Thoracic aorta (tissue), 2 donors: Measurements from ENCODE around the gene SETBP1. TPM values are rescaled to one million over a fixed set of nuclear protein-coding genes. Genes with fewer than 3 reads are reported as not detected.

Experiments used
- ATAC-seq: fragments of 150-250 bp; one replicate; pipeline ENCODE4 v1.8.0; 2017; ENCODE audit warnings: low read depth; ENCODE audit not compliant: insufficient number of reproducible peaks, low FRiP score
- DNase-seq: peaks from one replicate; pipeline ENCODE4 v3.0.0-alpha.2; 2020; ENCODE audit warnings: low spot score
- H3K27ac ChIP-seq, 2 donors: fragments of 200-600 bp; sonication (generic); 1 replicate in 1 of 2; 2 replicates in 1 of 2; pipeline ENCODE4 v1.5.1; 2016; ENCODE audit warnings: mild to moderate bottlenecking in 2 of 2, moderate library complexity in 2 of 2
- H3K27me3 ChIP-seq: fragments of 200-600 bp; sonication (generic); replicated peaks from 2 replicates; pipeline ENCODE4 v1.6.0; 2016; ENCODE audit warnings: mild to moderate bottlenecking; ENCODE audit not compliant: insufficient read depth
- H3K36me3 ChIP-seq: fragments of 200-600 bp; sonication (generic); one replicate; pipeline ENCODE4 v1.5.1; 2016
- H3K4me1 ChIP-seq, 2 donors: fragments of 200-600 bp; sonication (generic); 1 replicate in 1 of 2; 2 replicates in 1 of 2; pipeline versions ENCODE4 v1.5.1 to v1.6.0; 2016; ENCODE audit warnings: low read depth in 2 of 2, mild to moderate bottlenecking in 1 of 2; ENCODE audit not compliant: control insufficient read depth in 1 of 2
- H3K4me3 ChIP-seq: fragments of 200-600 bp; sonication (generic); 2 replicates; pipeline ENCODE4 v1.5.1; 2016; ENCODE audit warnings: mild to moderate bottlenecking
- H3K9me3 ChIP-seq: fragments of 200-600 bp; sonication (generic); 2 replicates; pipeline ENCODE4 v1.5.1; 2016
- CTCF ChIP-seq: fragments of 200-600 bp; sonication (generic); IDR thresholded peaks from one replicate; pipeline ENCODE4 v1.5.1; 2019; ENCODE audit warnings: antibody characterized with exemption
- total RNA-seq, 2 donors: library from RNA; depleted of rRNA; stranded (reverse); fragments of >200 nt; gene quantifications; one replicate each; pipeline versions ENCODE4 v1.1.0 to v1.2.3, GENCODE V29; 2016

Gene SETBP1
- total RNA-seq, 2 donors from 2014 or later, result 39.3 to 50.2 TPM

GRCh38 chr18:44942073-44942472 is 261.4 kb downstream of the SETBP1 start:
- Histone ChIP-seq H3K27ac (no peak overlapping the region), H3K36me3 (no peaks in the 10 kb centered on the region), H3K4me3 (no peak overlapping the region), H3K9me3 (no peaks in the 10 kb centered on the region), H3K27me3 (no peaks in the 10 kb centered on the region), H3K4me1 (peaks cover 0 to 12% of the 10 kb centered on the region in 2 donors)
- DNase-seq (no peak), ATAC-seq (no peak)
- TF ChIP-seq CTCF, result no peak

GRCh38 chr18:44943311-44943881 is 262.7 kb downstream of the SETBP1 start:
- no peaks in the 10 kb centered on the region for H3K9me3 ChIP-seq
- H3K36me3 ChIP-seq, result no peaks in the 10 kb centered on the region
- no peaks in the 10 kb centered on the region for H3K27me3 ChIP-seq
- no peak for TF ChIP-seq CTCF
- H3K4me3 ChIP-seq, result no peak overlapping the region
- DNase-seq (no peak), ATAC-seq (no peak)
- H3K27ac ChIP-seq, result no peak overlapping the region
- peaks cover 0 to 12% of the 10 kb centered on the region in 2 donors for H3K4me1 ChIP-seq

- DNase-seq, result no peak
- no peak for ATAC-seq
- no peak overlapping the region for H3K27ac ChIP-seq
Observed at GRCh38 chr18:44944461-44944860, 263.8 kb downstream of the SETBP1 start.

GRCh38 chr18:44945888-44946401 is 265.3 kb downstream of the SETBP1 start:
- TF ChIP-seq CTCF, result no peak
- ATAC-seq, result no peak
- no peak for DNase-seq
- no peaks in the 10 kb centered on the region for H3K9me3 ChIP-seq
- H3K27ac ChIP-seq, result no peak overlapping the region
- H3K4me1 ChIP-seq, result peaks cover 0 to 12% of the 10 kb centered on the region in 2 donors
- H3K27me3 ChIP-seq, result no peaks in the 10 kb centered on the region
- no peak overlapping the region for H3K4me3 ChIP-seq
- H3K36me3 ChIP-seq, result peaks cover 9% of the 10 kb centered on the region

More at GRCh38 chr18:44944461-44944860, 263.8 kb downstream of the SETBP1 start:
- no peak for TF ChIP-seq CTCF
- H3K27me3 ChIP-seq, result no peaks in the 10 kb centered on the region
- H3K4me1 ChIP-seq, result peaks cover 0 to 12% of the 10 kb centered on the region in 2 donors
- H3K9me3 ChIP-seq, result no peaks in the 10 kb centered on the region
- H3K4me3 ChIP-seq, result no peak overlapping the region
- H3K36me3 ChIP-seq, result no peaks in the 10 kb centered on the region

- Histone ChIP-seq H3K36me3 (peaks cover 9% of the 10 kb centered on the region), H3K9me3 (no peaks in the 10 kb centered on the region), H3K27ac (no peak overlapping the region), H3K27me3 (no peaks in the 10 kb centered on the region), H3K4me3 (no peak overlapping the region), H3K4me1 (peaks cover 0 to 12% of the 10 kb centered on the region in 2 donors)
- TF ChIP-seq CTCF, result no peak
- ATAC-seq (no peak), DNase-seq (no peak)
Observed at GRCh38 chr18:44946529-44947113, 265.9 kb downstream of the SETBP1 start.
